Measurements from ENCODE around the gene KATNIP. TPM values are rescaled to one million over a fixed set of nuclear protein-coding genes. Genes with fewer than 3 reads are reported as not detected.

Gene KATNIP
- total and polyA plus RNA-seq, 9 of the 15 experiments (the other 6 are each of a cell fraction or from before 2014, with no cell fraction given) = 1.7 to 13.2 (median 8.0) TPM

GRCh38 chr16:27583634-27584033 is 33.7 kb downstream of the KATNIP start:
- no TSS peak for BruUV-seq (replicated peaks)
- no peak overlapping the region for H2AFZ ChIP-seq (ENCODE audit: low read depth, low read length)
- no peak overlapping the region for H3K9ac ChIP-seq (ENCODE audit: insufficient read depth in 1 of 2, low read depth in 2 of 2, low read length in 2 of 2)
- no peak overlapping the region for H3K4me3 ChIP-seq
- TF ChIP-seq CREBBP (IDR thresholded peaks at IDR 0.05; ENCODE audit: low read depth, low read length) (no peak), CBX1 (IDR thresholded peaks at IDR 0.05; ENCODE audit: low read depth) (no peak), ZNF232 (CRISPR knock-in tag; IDR thresholded peaks at IDR 0.05) (no peak), BHLHE40 (IDR thresholded peaks at IDR 0.05; ENCODE audit: low read length) (no peak), NR0B1 (IDR thresholded peaks at IDR 0.05; ENCODE audit: partially characterized antibody) (no peak)
- no peaks in the 10 kb centered on the region for H4K20me1 ChIP-seq (replicated peaks; ENCODE audit: control insufficient read depth, insufficient read depth, low read length)
- ChIA-PET CTCF (ENCODE audit: low intra/inter-chr PET ratio) (no interaction called here), POLR2A (no interaction called here)
- no peaks in the 10 kb centered on the region for H3K36me3 ChIP-seq (ENCODE audit: control insufficient read depth, insufficient read depth, low read length)
- FAIRE-seq (no peak), DNase-seq (ENCODE audit: extremely low read depth in 1 of 4, low spot score in 3 of 4) (no peak), ATAC-seq (no peak)
- no peak overlapping the region for H3K27ac ChIP-seq (ENCODE audit: extremely low read depth, low read depth, low read length)
- WGBS (ENCODE audit: insufficient coverage, low coverage, missing lambda C conversion rate) = 88% methylated on average over 1 of the region's 1 CpG
- in situ Hi-C loops (cut with MboI) = no loop called here
- H3K4me2 ChIP-seq (ENCODE audit: insufficient read depth, low read length) = no peak overlapping the region
- no peaks in the 10 kb centered on the region for H3K9me1 ChIP-seq (ENCODE audit: control insufficient read depth, insufficient read depth, low read length)
- H3K27me3 ChIP-seq (ENCODE audit: control insufficient read depth in 2 of 2, insufficient read depth in 2 of 2, low read length in 2 of 2) = no peaks in the 10 kb centered on the region
- H3K9me3 ChIP-seq (replicated peaks; ENCODE audit: control insufficient read depth, insufficient read depth, low read depth, low read length) = no peaks in the 10 kb centered on the region
- H3K79me2 ChIP-seq (ENCODE audit: control insufficient read depth, insufficient read depth, low read length) = no peaks in the 10 kb centered on the region
- intact Hi-C loops (cut with micrococcal nuclease) = no loop called here
- peaks cover 0 to 2% of the 10 kb centered on the region in 2 experiments; a peak in 1 of 5 replicates for H3K4me1 ChIP-seq (replicated peaks in 1 of 2; ENCODE audit: control insufficient read depth in 2 of 2, insufficient read depth in 2 of 2, low read length in 2 of 2)

GRCh38 chr16:27585200-27585599 is 35.3 kb downstream of the KATNIP start:
- in situ Hi-C loops (cut with MboI) = no loop called here

More at GRCh38 chr16:27585200-27585599, 35.3 kb downstream of the KATNIP start:
- POLR2A ChIA-PET = interaction anchor here (0.7 to 0.9 kb wide), 3 partner anchors 9 to 137 kb away, joined by 3 read pairs; no protein-coding TSS in a partner anchor
- Histone ChIP-seq H3K4me1 (replicated peaks in 1 of 2; ENCODE audit: control insufficient read depth in 2 of 2, insufficient read depth in 2 of 2, low read length in 2 of 2) (no peaks in the 10 kb centered on the region), H3K79me2 (ENCODE audit: control insufficient read depth, insufficient read depth, low read length) (no peaks in the 10 kb centered on the region), H3K27me3 (ENCODE audit: control insufficient read depth in 2 of 2, insufficient read depth in 2 of 2, low read length in 2 of 2) (no peaks in the 10 kb centered on the region), H3K27ac (ENCODE audit: extremely low read depth, low read depth, low read length) (no peak overlapping the region), H3K9me3 (replicated peaks; ENCODE audit: control insufficient read depth, insufficient read depth, low read depth, low read length) (no peaks in the 10 kb centered on the region), H3K9ac (ENCODE audit: insufficient read depth in 1 of 2, low read depth in 2 of 2, low read length in 2 of 2) (no peak overlapping the region), H3K4me2 (ENCODE audit: insufficient read depth, low read length) (no peak overlapping the region), H2AFZ (ENCODE audit: low read depth, low read length) (no peak overlapping the region), H3K4me3 (no peak overlapping the region), H3K9me1 (ENCODE audit: control insufficient read depth, insufficient read depth, low read length) (no peaks in the 10 kb centered on the region), H3K36me3 (ENCODE audit: control insufficient read depth, insufficient read depth, low read length) (no peaks in the 10 kb centered on the region), H4K20me1 (replicated peaks; ENCODE audit: control insufficient read depth, insufficient read depth, low read length) (no peaks in the 10 kb centered on the region)
- CTCF ChIA-PET (ENCODE audit: low intra/inter-chr PET ratio) = no interaction called here
- FAIRE-seq (peak; percentile 11), DNase-seq (ENCODE audit: extremely low read depth in 1 of 4, low spot score in 3 of 4) (no peak), ATAC-seq (no peak)
- 74% methylated on average over 5 of the region's 5 CpGs for WGBS (ENCODE audit: insufficient coverage, low coverage, missing lambda C conversion rate)
- TF ChIP-seq, protein P1, sequence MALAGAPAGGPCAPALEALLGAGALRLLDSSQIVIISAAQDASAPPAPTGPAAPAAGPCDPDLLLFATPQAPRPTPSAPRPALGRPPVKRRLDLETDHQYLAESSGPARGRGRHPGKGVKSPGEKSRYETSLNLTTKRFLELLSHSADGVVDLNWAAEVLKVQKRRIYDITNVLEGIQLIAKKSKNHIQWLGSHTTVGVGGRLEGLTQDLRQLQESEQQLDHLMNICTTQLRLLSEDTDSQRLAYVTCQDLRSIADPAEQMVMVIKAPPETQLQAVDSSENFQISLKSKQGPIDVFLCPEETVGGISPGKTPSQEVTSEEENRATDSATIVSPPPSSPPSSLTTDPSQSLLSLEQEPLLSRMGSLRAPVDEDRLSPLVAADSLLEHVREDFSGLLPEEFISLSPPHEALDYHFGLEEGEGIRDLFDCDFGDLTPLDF (CRISPR knock-in tag; IDR thresholded peaks at IDR 0.05) = no peak
- no TSS peak for BruUV-seq (replicated peaks)
- intact Hi-C loops (cut with micrococcal nuclease) = no loop called here

Measured in K562 (cell line).